Astrocyte (in vitro differentiated cells and primary cell): ENCODE results near the gene FSIP1. TPM values are rescaled to one million over a fixed set of nuclear protein-coding genes. Genes with fewer than 3 reads are reported as not detected.

Source experiments
- DNase-seq: peaks from one replicate; pipeline ENCODE4 v3.0.0-alpha.2; 2010; ENCODE audit warnings: low read depth
- FAIRE-seq: peaks from 2 replicates; lab custom pipeline; 2011; peaks lifted over from hg19 to GRCh38; lab: Jason Lieb, UNC
- H2AFZ ChIP-seq: 2 replicates; pipeline ENCODE4 v1.6.0; 2012; ENCODE audit warnings: low read depth, low read length, inconsistent platforms
- H3K27ac ChIP-seq: 2 replicates; pipeline ENCODE4 v1.5.1; 2011; ENCODE audit warnings: low read depth, low read length, inconsistent platforms
- H3K27me3 ChIP-seq: 2 replicates; pipeline ENCODE4 v1.6.0; 2011; ENCODE audit warnings: low read length, inconsistent platforms; ENCODE audit not compliant: insufficient read depth
- H3K36me3 ChIP-seq: 2 replicates; pipeline ENCODE4 v1.5.1; 2011; ENCODE audit warnings: low read length, inconsistent platforms; ENCODE audit not compliant: insufficient read depth
- H3K4me1 ChIP-seq: 2 replicates; pipeline ENCODE4 v1.5.1; 2011; ENCODE audit warnings: low read length, inconsistent platforms; ENCODE audit not compliant: insufficient read depth
- H3K4me2 ChIP-seq: 2 replicates; pipeline ENCODE4 v1.6.0; 2012; ENCODE audit warnings: low read length, inconsistent platforms
- H3K4me3 ChIP-seq: 2 replicates; pipeline ENCODE4 v1.5.1; 2011; ENCODE audit warnings: low read depth, mild to moderate bottlenecking, low read length, inconsistent platforms; ENCODE audit not compliant: insufficient read depth
- H3K79me2 ChIP-seq: 2 replicates; pipeline ENCODE4 v1.6.0; 2012; ENCODE audit warnings: mild to moderate bottlenecking, low read length, inconsistent platforms; ENCODE audit not compliant: insufficient read depth
- H3K9ac ChIP-seq: 2 replicates; pipeline ENCODE4 v1.6.0; 2012; ENCODE audit warnings: mild to moderate bottlenecking, low read length, inconsistent platforms
- H3K9me3 ChIP-seq: 2 replicates; pipeline ENCODE4 v1.5.1; 2012; ENCODE audit warnings: low read depth, mild to moderate bottlenecking, low read length, inconsistent platforms; ENCODE audit not compliant: insufficient read depth
- H4K20me1 ChIP-seq: 2 replicates; pipeline ENCODE4 v1.6.0; 2012; ENCODE audit warnings: low read length, inconsistent platforms; ENCODE audit not compliant: insufficient read depth
- H3K27ac Mint-ChIP-seq: one replicate; pipeline ENCODE4 v1.8.0; 2021; ENCODE audit warnings: mild to moderate bottlenecking, mixed read lengths; ENCODE audit not compliant: unreplicated experiment
- H3K27me3 Mint-ChIP-seq: one replicate; pipeline ENCODE4 v1.8.0; 2021; ENCODE audit warnings: low read depth, mixed read lengths; ENCODE audit not compliant: unreplicated experiment
- H3K36me3 Mint-ChIP-seq: one replicate; pipeline ENCODE4 v1.8.0; 2021; ENCODE audit warnings: low read depth, mixed read lengths; ENCODE audit not compliant: unreplicated experiment
- H3K4me1 Mint-ChIP-seq: one replicate; pipeline ENCODE4 v1.8.0; 2021; ENCODE audit warnings: low read depth, mixed read lengths; ENCODE audit not compliant: unreplicated experiment
- H3K4me3 Mint-ChIP-seq: one replicate; pipeline ENCODE4 v1.8.0; 2021; ENCODE audit warnings: mild to moderate bottlenecking, moderate library complexity, mixed read lengths; ENCODE audit not compliant: unreplicated experiment
- H3K9me3 Mint-ChIP-seq: one replicate; pipeline ENCODE4 v1.8.0; 2021; ENCODE audit warnings: mild to moderate bottlenecking, mixed read lengths; ENCODE audit not compliant: unreplicated experiment
- CTCF ChIP-seq: IDR thresholded peaks from 2 replicates; pipeline ENCODE4 v1.5.1; 2011; ENCODE audit warnings: low read depth, mild to moderate bottlenecking, inconsistent platforms, low read length, moderate library complexity; ENCODE audit not compliant: insufficient read depth
- EZH2 ChIP-seq: IDR thresholded peaks from 2 replicates; pipeline ENCODE4 v1.6.1; 2012; ENCODE audit warnings: mild to moderate bottlenecking, low read length, inconsistent platforms; ENCODE audit not compliant: insufficient read depth
- total RNA-seq: library from RNA; stranded (reverse); gene quantifications from 2 replicates; pipeline ENCODE4 v1.2.1, GENCODE V29; 2021

The FSIP1 gene
- total RNA-seq, 1 donor from 2014 or later, result 0.77 TPM

- no peak for FAIRE-seq
Measured at GRCh38 chr15:39618063-39618823, 164.4 kb downstream of the FSIP1 start.

DNA sequence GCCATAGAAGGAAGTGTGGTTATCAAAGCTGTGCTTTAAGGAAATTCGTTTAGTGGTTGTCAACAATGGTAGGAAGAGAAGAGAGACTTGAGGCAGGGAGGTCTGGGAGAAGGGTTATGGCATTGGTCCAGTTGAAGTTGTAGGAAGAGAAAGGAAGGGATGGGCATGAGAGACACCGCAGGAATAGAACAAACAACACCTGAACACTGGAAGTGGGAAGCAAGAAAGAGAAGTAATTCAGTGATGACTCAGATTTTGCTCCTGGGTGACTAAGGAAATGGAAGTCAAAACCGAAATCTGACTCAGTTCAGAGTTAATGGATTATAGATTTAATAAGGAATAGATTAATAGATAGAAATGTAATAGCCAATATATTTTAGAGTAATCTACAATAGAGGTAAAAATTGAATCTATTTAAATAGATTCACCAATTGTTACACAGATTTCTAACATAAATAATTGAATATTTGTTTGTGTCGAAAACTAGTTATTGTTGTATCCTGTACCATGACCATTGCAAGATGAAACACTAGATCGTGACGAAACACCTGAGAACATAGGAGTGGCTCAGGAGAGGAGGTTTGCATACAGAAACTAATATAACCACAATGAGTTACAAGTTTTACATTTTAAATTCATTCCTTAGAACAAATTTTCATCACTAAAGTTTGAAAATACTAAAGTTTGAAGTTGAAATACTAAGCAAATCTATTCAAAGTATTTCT is 165.7 kb downstream of the FSIP1 start:
- Mint-ChIP-seq H3K9me3 (peaks cover 6% of the 10 kb centered on the region), H3K27ac (no peak overlapping the region), H3K27me3 (no peaks in the 10 kb centered on the region), H3K4me3 (no peak overlapping the region), H3K4me1 (no peaks in the 10 kb centered on the region), H3K36me3 (peaks cover 4% of the 10 kb centered on the region)
- no peak for TF ChIP-seq CTCF
- no peak for TF ChIP-seq EZH2
- Histone ChIP-seq H3K79me2 (no peaks in the 10 kb centered on the region), H3K36me3 (no peaks in the 10 kb centered on the region), H3K27me3 (no peaks in the 10 kb centered on the region), H3K4me2 (no peak overlapping the region), H3K27ac (no peak overlapping the region), H2AFZ (no peak overlapping the region), H3K9ac (no peak overlapping the region), H4K20me1 (no peaks in the 10 kb centered on the region), H3K9me3 (no peaks in the 10 kb centered on the region), H3K4me1 (no peaks in the 10 kb centered on the region), H3K4me3 (no peak overlapping the region)
- DNase-seq (no peak), FAIRE-seq (peak; percentile 17)

More at GRCh38 chr15:39618063-39618823, 164.4 kb downstream of the FSIP1 start:
- Histone ChIP-seq H4K20me1 (no peaks in the 10 kb centered on the region), H3K4me1 (no peaks in the 10 kb centered on the region), H3K27me3 (no peaks in the 10 kb centered on the region), H3K4me3 (no peak overlapping the region), H2AFZ (no peak overlapping the region), H3K9ac (no peak overlapping the region), H3K27ac (no peak overlapping the region), H3K9me3 (no peaks in the 10 kb centered on the region), H3K79me2 (no peaks in the 10 kb centered on the region), H3K36me3 (no peaks in the 10 kb centered on the region), H3K4me2 (no peak overlapping the region)
- TF ChIP-seq EZH2 (no peak), CTCF (no peak)
- Mint-ChIP-seq H3K4me1 (no peaks in the 10 kb centered on the region), H3K9me3 (peaks cover 3% of the 10 kb centered on the region), H3K27me3 (no peaks in the 10 kb centered on the region), H3K4me3 (no peak overlapping the region), H3K36me3 (peaks cover 2% of the 10 kb centered on the region), H3K27ac (no peak overlapping the region)
- DNase-seq, result no peak
